AG10803 (cell line): ENCODE data around the gene AXIN2.
"Not testable (repeated sequence)": the region's sequence is repeated elsewhere in the genome, so short reads cannot be mapped to it uniquely, and the experiment has no call there.

Experiments
- DNase-seq: peaks from one replicate; pipeline ENCODE4 v3.0.0; 2010; ENCODE audit warnings: low read depth
- H3K4me3 ChIP-seq: 2 replicates; pipeline ENCODE4 v1.5.1; 2011; ENCODE audit warnings: mild to moderate bottlenecking, low read length, control low read depth
- CTCF ChIP-seq: conservative IDR thresholded peaks from 2 replicates; pipeline ENCODE4 v1.5.1; 2011; ENCODE audit warnings: mild to moderate bottlenecking, low read length, control low read depth, inconsistent platforms

AXIN2 gene

GRCh38 chr17:65530523-65531255 lies 30.8 kb downstream of the AXIN2 start:
- DNase-seq, result no peak
- no peak for TF ChIP-seq CTCF
- H3K4me3 ChIP-seq, result no peak overlapping the region

GRCh38 chr17:65529761-65530522 lies 31.5 kb downstream of the AXIN2 start:
- no peak for DNase-seq
- no peak overlapping the region for H3K4me3 ChIP-seq
- no peak for TF ChIP-seq CTCF

- DNase-seq, result no peak
- H3K4me3 ChIP-seq, result no peak overlapping the region
- no peak for TF ChIP-seq CTCF
Observed at GRCh38 chr17:65529040-65529633, 32.3 kb downstream of the AXIN2 start.

- no peak overlapping the region for H3K4me3 ChIP-seq
- TF ChIP-seq CTCF, result no peak
- no peak for DNase-seq
Observed at GRCh38 chr17:65527857-65528591, 33.4 kb downstream of the AXIN2 start.

- H3K4me3 ChIP-seq, result no peak overlapping the region
- no peak for DNase-seq
- TF ChIP-seq CTCF, result no peak
Observed at GRCh38 chr17:65527381-65527780, 34.1 kb downstream of the AXIN2 start.

GRCh38 chr17:65526854-65527253 lies 34.6 kb downstream of the AXIN2 start:
- H3K4me3 ChIP-seq, DNase-seq: not testable (repeated sequence)

GRCh38 chr17:65523853-65524664 lies 37.4 kb downstream of the AXIN2 start:
- no peak for DNase-seq
- no peak overlapping the region for H3K4me3 ChIP-seq
- TF ChIP-seq CTCF, result no peak
